T-cell (primary cell): Measurements from ENCODE around the gene NXPH2. TPM values are rescaled to one million over a fixed set of nuclear protein-coding genes. Genes with fewer than 3 reads are reported as not detected.
"Not testable (repeated sequence)": the region's sequence is repeated elsewhere in the genome, so short reads cannot be mapped to it uniquely, and the experiment has no call there.

Source experiments
- ATAC-seq, 4 experiments: fragments of 200-7000 bp in 3 of 4; fragments of 150-1000 bp in 1 of 4; cut with Tn5 transposase; replicated peaks in 1 of 4; 1 replicate in 3 of 4; 2 replicates in 1 of 4; pipeline ENCODE4 v1.10.0; 2021; ENCODE audit warnings: moderate library complexity in 3 of 4, mild to moderate bottlenecking in 2 of 4, moderate number of reproducible peaks in 1 of 4
- CTCF ChIA-PET, 2 donors: fragments of 300-600 bp; sonication (Branson Sonifier 250); formaldehyde crosslinking; loops; one replicate each; lab custom pipeline; 2022; ENCODE audit warnings: antibody characterized with exemption in 2 of 2; lab: Charles Lee
- POLR2A ChIA-PET, 2 donors: fragments of 300-600 bp; sonication (Branson Sonifier 250); formaldehyde crosslinking; loops; one replicate each; lab custom pipeline; 2022; ENCODE audit warnings: antibody characterized with exemption in 2 of 2; lab: Charles Lee
- DNase-seq, 35 experiments: peaks; one replicate each; pipeline versions ENCODE4 v3.0.0 to v3.0.0-alpha.2; 2013 to 2023
- H3K27ac ChIP-seq: one replicate; pipeline ENCODE4 v1.5.1; 2013; ENCODE audit warnings: low read length
- H3K27me3 ChIP-seq, 2 experiments: replicated peaks in 1 of 2; 1 replicate in 1 of 2; 2 replicates in 1 of 2; pipeline versions ENCODE4 v1.6.1 to v1.7.0; 2013; ENCODE audit warnings: low read length in 1 of 2, mixed read lengths in 1 of 2; ENCODE audit not compliant: control insufficient read depth in 2 of 2, insufficient read depth in 2 of 2; ENCODE audit errors: extremely low read depth in 1 of 2
- H3K36me3 ChIP-seq, 2 donors: 1 replicate in 1 of 2; 2 replicates in 1 of 2; pipeline versions ENCODE4 v1.6.1 to v1.7.0; 2013; ENCODE audit warnings: low read length in 1 of 2; ENCODE audit not compliant: control insufficient read depth in 2 of 2, insufficient read depth in 1 of 2; ENCODE audit errors: extremely low read depth in 1 of 2
- H3K4me1 ChIP-seq, 2 experiments: 1 replicate in 1 of 2; 2 replicates in 1 of 2; pipeline versions ENCODE4 v1.6.1 to v1.7.0; 2013; ENCODE audit warnings: low read length in 2 of 2, mixed read lengths in 1 of 2; ENCODE audit not compliant: insufficient read depth in 2 of 2, control insufficient read depth in 1 of 2; ENCODE audit errors: extremely low read depth in 1 of 2
- H3K4me3 ChIP-seq, 2 donors: 1 replicate in 1 of 2; 2 replicates in 1 of 2; pipeline versions ENCODE4 v1.5.1 to v1.7.0; 2013; ENCODE audit warnings: mild to moderate bottlenecking in 2 of 2, low read length in 1 of 2, moderate library complexity in 1 of 2; ENCODE audit not compliant: control insufficient read depth in 1 of 2; ENCODE audit errors: extremely low read depth in 1 of 2
- H3K9me3 ChIP-seq: 2 replicates; pipeline ENCODE4 v1.7.0; 2013
- H3K27ac Mint-ChIP-seq, 2 donors: one replicate each; pipeline ENCODE4 v1.8.0; 2020 to 2021; ENCODE audit warnings: mild to moderate bottlenecking in 2 of 2, mixed read lengths in 2 of 2
- H3K27me3 Mint-ChIP-seq, 2 donors: one replicate each; pipeline ENCODE4 v1.8.0; 2021 to 2022; ENCODE audit warnings: mixed read lengths in 2 of 2
- H3K36me3 Mint-ChIP-seq: one replicate; pipeline ENCODE4 v1.8.0; 2021; ENCODE audit warnings: mixed read lengths
- H3K4me1 Mint-ChIP-seq, 3 donors: one replicate each; pipeline ENCODE4 v1.8.0; 2020 to 2022; ENCODE audit warnings: mixed read lengths in 3 of 3, mild to moderate bottlenecking in 1 of 3
- H3K4me3 Mint-ChIP-seq, 3 donors: one replicate each; pipeline ENCODE4 v1.8.0; 2020 to 2022; ENCODE audit warnings: mild to moderate bottlenecking in 3 of 3, mixed read lengths in 3 of 3, moderate library complexity in 3 of 3
- H3K9me3 Mint-ChIP-seq, 3 donors: one replicate each; pipeline ENCODE4 v1.8.0; 2020 to 2022; ENCODE audit warnings: mixed read lengths in 3 of 3
- WGBS: methylation state at CpG from one replicate; pipeline ENCODE4 v1.1.5; 2013; ENCODE audit warnings: missing lambda C conversion rate; ENCODE audit not compliant: insufficient coverage; 5-methylcytosine and 5-hydroxymethylcytosine counted together
- total RNA-seq, 35 experiments: library from RNA in 6 of 35; stranded (reverse) in 6 of 35; fragments of 120-200 nt in 1 of 35; gene quantifications; one replicate each; pipeline versions ENCODE4 v1.2.1 to v1.2.4 and lab custom pipeline; 2013 to 2026

NXPH2 gene
- total RNA-seq, 5 donors from 2014 or later (not counting 1 experiment from before 2014, with no cell fraction given) = not detected

DNA sequence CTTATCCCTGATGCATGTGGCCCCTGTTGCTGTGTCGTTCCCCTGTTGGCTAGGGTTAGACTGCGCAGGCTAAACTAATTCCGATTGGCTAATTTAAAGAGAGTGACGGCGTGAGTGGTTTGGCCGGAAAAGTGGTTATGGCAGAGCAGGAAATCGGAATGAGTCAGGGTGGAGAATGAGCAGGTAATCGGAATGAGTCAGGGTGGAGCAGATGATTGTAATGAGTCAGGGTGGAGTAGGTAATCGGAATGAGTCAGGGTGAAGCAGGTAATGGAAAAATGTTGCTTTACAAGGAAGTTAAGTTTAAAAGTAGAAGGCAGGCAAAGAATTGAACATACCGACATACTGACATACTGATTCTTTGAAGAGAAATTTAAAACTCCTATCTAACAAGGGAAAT, 135.4 kb downstream of the NXPH2 start:
- H3K36me3 ChIP-seq, POLR2A ChIA-PET, DNase-seq, H3K27ac Mint-ChIP-seq, H3K4me1 Mint-ChIP-seq, H3K27me3 Mint-ChIP-seq, H3K4me1 ChIP-seq, CTCF ChIA-PET, H3K9me3 ChIP-seq, H3K4me3 ChIP-seq, H3K27ac ChIP-seq, ATAC-seq, H3K27me3 ChIP-seq, H3K4me3 Mint-ChIP-seq, H3K9me3 Mint-ChIP-seq, H3K36me3 Mint-ChIP-seq: not testable (repeated sequence)
- WGBS = 92% methylated on average over 8 of the region's 10 CpGs

GRCh38 chr2:138640921-138641676, 139.1 kb downstream of the NXPH2 start:
- DNase-seq (no peak), ATAC-seq (no peak)
- WGBS = 83% methylated on average over 7 of the region's 9 CpGs
- ChIA-PET POLR2A (no interaction called here), CTCF (no interaction called here)
- H3K4me3 Mint-ChIP-seq = no peak overlapping the region
- H3K36me3 ChIP-seq = no peaks in the 10 kb centered on the region
- no peaks in the 10 kb centered on the region for H3K36me3 Mint-ChIP-seq
- no peak overlapping the region for H3K27ac Mint-ChIP-seq
- no peaks in the 10 kb centered on the region for H3K9me3 Mint-ChIP-seq
- peaks cover 0 to 5% of the 10 kb centered on the region in 2 donors for H3K27me3 Mint-ChIP-seq
- no peaks in the 10 kb centered on the region for H3K9me3 ChIP-seq
- H3K27ac ChIP-seq = no peak overlapping the region
- no peaks in the 10 kb centered on the region for H3K4me1 Mint-ChIP-seq
- H3K27me3 ChIP-seq = no peaks in the 10 kb centered on the region
- no peak overlapping the region for H3K4me3 ChIP-seq
- no peaks in the 10 kb centered on the region for H3K4me1 ChIP-seq

DNA sequence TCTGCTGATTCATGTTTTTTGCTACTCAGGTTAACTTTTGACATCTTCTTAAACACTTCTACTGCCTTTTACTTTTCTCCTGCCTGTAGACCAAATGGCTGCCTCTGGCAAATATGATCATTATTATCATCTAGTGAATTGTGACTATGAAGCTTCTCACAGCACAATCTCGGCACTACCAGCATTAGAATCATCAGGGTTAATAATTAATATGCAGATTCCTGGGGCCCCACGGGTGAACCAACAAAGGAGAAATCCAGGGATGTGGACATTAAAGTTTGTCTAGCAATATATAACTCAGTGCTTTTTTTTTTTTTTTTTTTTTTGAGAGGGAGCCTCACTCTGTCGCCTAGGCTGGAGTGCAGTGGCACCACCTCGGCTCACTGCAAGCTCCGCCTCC, 142.5 kb downstream of the NXPH2 start:
- peaks cover 0 to 4% (median 2%) of the 10 kb centered on the region in 3 donors for H3K9me3 Mint-ChIP-seq
- no peaks in the 10 kb centered on the region for H3K4me1 Mint-ChIP-seq
- POLR2A ChIA-PET = no interaction called here

DNA sequence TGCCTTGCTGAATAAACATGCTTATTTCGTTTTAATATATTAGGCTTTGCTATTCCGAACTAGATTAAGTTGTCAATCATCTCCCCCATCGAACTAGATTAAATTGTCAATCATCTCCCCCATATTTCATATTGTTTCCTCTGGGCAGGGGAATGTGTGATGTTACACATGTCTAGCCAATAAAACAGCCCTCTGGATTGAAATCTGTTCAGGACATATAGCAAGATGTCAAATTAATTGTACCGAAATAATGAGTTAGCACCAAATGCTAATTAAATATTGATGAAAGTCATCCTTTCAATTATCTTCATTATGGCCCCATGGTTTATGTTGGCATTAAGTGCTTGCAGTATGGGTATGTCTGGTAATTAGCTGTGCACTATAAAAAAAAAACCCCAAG, 143.1 kb downstream of the NXPH2 start:
- Mint-ChIP-seq H3K27me3 (peaks cover 0 to 2% of the 10 kb centered on the region in 2 donors), H3K9me3 (peaks cover 0 to 7% (median 2%) of the 10 kb centered on the region in 3 donors), H3K4me3 (no peak overlapping the region), H3K27ac (no peak overlapping the region), H3K4me1 (no peaks in the 10 kb centered on the region), H3K36me3 (no peaks in the 10 kb centered on the region)
- CTCF ChIA-PET = no interaction called here
- DNase-seq (no peak), ATAC-seq (no peak)
- WGBS = no CpG with 5 or more reads among the region's 4 CpGs
- H3K4me1 ChIP-seq = no peaks in the 10 kb centered on the region
- H3K36me3 ChIP-seq = no peaks in the 10 kb centered on the region
- POLR2A ChIA-PET = no interaction called here
- no peak overlapping the region for H3K4me3 ChIP-seq
- H3K27me3 ChIP-seq = no peaks in the 10 kb centered on the region
- no peaks in the 10 kb centered on the region for H3K9me3 ChIP-seq
- no peak overlapping the region for H3K27ac ChIP-seq

More for the DNA sequence above, 142.5 kb downstream of the NXPH2 start:
- Mint-ChIP-seq H3K27me3 (peaks cover 0 to 5% of the 10 kb centered on the region in 2 donors), H3K36me3 (no peaks in the 10 kb centered on the region), H3K27ac (no peak overlapping the region), H3K4me3 (no peak overlapping the region)
- no peak for DNase-seq
- Histone ChIP-seq H3K27me3 (no peaks in the 10 kb centered on the region), H3K4me1 (no peaks in the 10 kb centered on the region), H3K27ac (no peak overlapping the region), H3K4me3 (no peak overlapping the region), H3K9me3 (no peaks in the 10 kb centered on the region), H3K36me3 (no peaks in the 10 kb centered on the region)
- no CpG with 5 or more reads among the region's 5 CpGs for WGBS
- ATAC-seq = no peak
- CTCF ChIA-PET = no interaction called here

GRCh38 chr2:138633049-138633448, 147.1 kb downstream of the NXPH2 start:
- Mint-ChIP-seq H3K27me3 (peaks cover 6 to 10% of the 10 kb centered on the region in 2 donors), H3K36me3 (no peaks in the 10 kb centered on the region), H3K27ac (no peak overlapping the region), H3K4me1 (no peaks in the 10 kb centered on the region), H3K4me3 (no peak overlapping the region), H3K9me3 (peaks cover 0 to 7% (median 2%) of the 10 kb centered on the region in 3 donors)
- CTCF ChIA-PET = no interaction called here
- DNase-seq (no peak), ATAC-seq (no peak)
- no peaks in the 10 kb centered on the region for H3K9me3 ChIP-seq
- H3K27me3 ChIP-seq = peaks cover 0 to 2% of the 10 kb centered on the region in 2 experiments
- no CpG with 5 or more reads among the region's 1 CpG for WGBS
- POLR2A ChIA-PET = no interaction called here
- H3K4me3 ChIP-seq = no peak overlapping the region
- H3K36me3 ChIP-seq = no peaks in the 10 kb centered on the region
- no peak overlapping the region for H3K27ac ChIP-seq
- no peaks in the 10 kb centered on the region for H3K4me1 ChIP-seq

DNA sequence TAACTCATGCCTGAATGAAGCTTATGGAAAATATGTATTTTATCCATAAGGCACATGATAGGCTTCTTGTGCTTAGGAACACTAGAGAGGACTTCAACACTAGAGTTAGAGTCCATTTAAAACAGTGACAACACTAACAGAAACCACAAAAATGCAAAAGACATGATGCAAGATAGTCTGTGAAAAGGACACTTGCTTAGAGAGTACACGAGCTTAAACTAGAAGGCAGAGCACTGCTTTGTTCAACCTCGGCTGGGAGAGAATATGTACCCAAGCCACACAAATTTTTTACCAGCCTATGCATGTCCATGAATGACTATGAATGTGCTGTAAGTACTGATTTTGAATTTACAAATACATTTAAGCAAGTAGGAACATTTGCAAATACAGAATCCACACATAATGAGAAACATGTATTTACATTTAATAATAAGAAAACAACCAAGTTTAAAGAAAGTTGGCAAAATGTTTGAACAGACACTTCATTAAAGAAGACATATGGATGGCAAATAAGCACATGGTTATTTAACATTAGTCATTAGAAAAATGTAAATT, 148.0 kb downstream of the NXPH2 start:
- no peaks in the 10 kb centered on the region for H3K4me1 Mint-ChIP-seq
- no peaks in the 10 kb centered on the region for H3K36me3 Mint-ChIP-seq
- no peaks in the 10 kb centered on the region for H3K4me1 ChIP-seq
- H3K9me3 ChIP-seq = no peaks in the 10 kb centered on the region
- peaks cover 8 to 14% of the 10 kb centered on the region in 2 donors for H3K27me3 Mint-ChIP-seq
- no peak overlapping the region for H3K4me3 ChIP-seq
- ATAC-seq = no peak
- ChIA-PET CTCF (no interaction called here), POLR2A (no interaction called here)
- peaks cover 0 to 2% of the 10 kb centered on the region in 2 experiments for H3K27me3 ChIP-seq
- no CpG with 5 or more reads among the region's 2 CpGs for WGBS
- no peak overlapping the region for H3K4me3 Mint-ChIP-seq
- H3K27ac ChIP-seq = no peak overlapping the region
- peaks cover 0 to 7% (median 2%) of the 10 kb centered on the region in 3 donors for H3K9me3 Mint-ChIP-seq
- no peak overlapping the region for H3K27ac Mint-ChIP-seq
- H3K36me3 ChIP-seq = no peaks in the 10 kb centered on the region
- no peak for DNase-seq
